Body of pancreas (tissue), 4 donors: ENCODE results near the gene MYH7. TPM values are rescaled to one million over a fixed set of nuclear protein-coding genes. Genes with fewer than 3 reads are reported as not detected.

Experiments used
- ATAC-seq: fragments of 150-250 bp; one replicate; pipeline ENCODE4 v1.9.1; 2016
- DNase-seq, 4 donors: peaks; one replicate each; pipeline ENCODE4 v3.0.0-alpha.2; 2019
- H3K27ac ChIP-seq, 4 donors: fragments of 200-600 bp; sonication (generic); 1 replicate in 3 of 4; 2 replicates in 1 of 4; pipeline versions ENCODE4 v1.5.1 to v1.6.1; 2016 to 2019; ENCODE audit warnings: mild to moderate bottlenecking in 1 of 4, mixed read lengths in 1 of 4, moderate library complexity in 1 of 4
- H3K27me3 ChIP-seq, 2 donors: fragments of 200-600 bp; sonication (generic); one replicate each; pipeline ENCODE4 v1.6.0; 2016; ENCODE audit warnings: mild to moderate bottlenecking in 1 of 2
- H3K36me3 ChIP-seq, 2 donors: fragments of 200-600 bp; sonication (generic); replicated peaks in 1 of 2; 2 replicates each; pipeline ENCODE4 v1.5.1; 2016; ENCODE audit warnings: low read depth in 2 of 2; ENCODE audit not compliant: insufficient read depth in 1 of 2
- H3K4me1 ChIP-seq: fragments of 200-600 bp; sonication (generic); one replicate; pipeline ENCODE4 v1.6.0; 2016
- H3K4me3 ChIP-seq, 2 donors: fragments of 200-600 bp; sonication (generic); 1 replicate in 1 of 2; 2 replicates in 1 of 2; pipeline ENCODE4 v1.5.1; 2016 to 2019
- H3K9me3 ChIP-seq, 3 donors: fragments of 200-600 bp; sonication (generic); 1 replicate in 2 of 3; 2 replicates in 1 of 3; pipeline ENCODE4 v1.5.1; 2016
- POLR2A ChIP-seq, 3 donors: fragments of 450-650 bp; IDR thresholded peaks; one replicate each; pipeline ENCODE4 v1.6.1; 2016; ENCODE audit warnings: antibody characterized with exemption in 3 of 3, mild to moderate bottlenecking in 2 of 3
- WGBS, 2 donors: methylation state at CpG; one replicate each; pipeline ENCODE4 v1.1.5; 2017; 5-methylcytosine and 5-hydroxymethylcytosine counted together
- intact Hi-C: fragments of 100-400 bp; cut with DNase I; formaldehyde crosslinking; loops from one replicate; pipeline ENCODE4 v1.15.1; 2023
- total RNA-seq, 2 donors: library from RNA; depleted of rRNA; stranded (reverse); fragments of >200 nt; gene quantifications; one replicate each; pipeline ENCODE4 v1.1.0, GENCODE V29; 2016
- TF ChIP-seq, protein P1 (sequence below), 7 experiments: fragments of 450-650 bp in 4 of 7; fragments of 200-600 bp in 3 of 7; sonication (generic) in 3 of 7; IDR thresholded peaks; one replicate each; pipeline ENCODE4 v1.5.1; 2016 to 2019; ENCODE audit warnings: antibody characterized with exemption in 7 of 7

The MYH7 gene
- total RNA-seq, 2 donors from 2014 or later: 0.52 to 2.0 TPM

DNA sequence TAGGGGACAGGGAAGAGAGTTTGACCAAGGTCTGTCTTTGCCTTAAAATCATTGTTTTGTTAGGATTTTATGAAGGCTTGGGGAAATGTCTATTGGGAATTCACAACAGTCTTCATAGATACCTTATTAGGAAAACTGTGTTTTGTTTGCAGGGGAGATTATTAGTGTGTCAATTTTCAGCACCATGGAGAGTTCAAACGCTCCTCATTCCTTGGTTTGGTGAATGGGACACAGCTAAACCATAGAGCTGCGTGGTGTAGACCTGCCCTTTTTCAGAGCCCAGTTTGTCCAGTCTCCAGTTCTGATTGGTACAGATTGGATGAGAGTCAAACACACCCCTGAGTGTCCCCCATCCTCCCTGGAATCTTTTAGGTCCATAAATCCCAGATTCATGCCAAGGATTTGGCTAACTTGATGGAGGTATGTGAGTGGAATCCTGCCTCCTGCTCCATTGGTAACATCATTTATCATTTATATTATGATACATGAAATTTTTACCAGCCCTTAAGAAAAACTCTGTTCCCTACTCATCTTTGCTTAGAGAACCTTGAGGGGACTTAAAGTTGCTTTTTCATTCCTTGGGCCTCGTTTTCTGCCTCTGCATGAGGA is 46.0 kb upstream of the MYH7 start:
- ATAC-seq: no peak
- H3K4me1 ChIP-seq: no peaks in the 10 kb centered on the region
- no peak overlapping the region for H3K27ac ChIP-seq
- peaks cover 1 to 13% of the 10 kb centered on the region in 2 donors for H3K36me3 ChIP-seq
- no peak for TF ChIP-seq POLR2A (IDR thresholded peaks at IDR 0.05)
- TF ChIP-seq, protein P1, sequence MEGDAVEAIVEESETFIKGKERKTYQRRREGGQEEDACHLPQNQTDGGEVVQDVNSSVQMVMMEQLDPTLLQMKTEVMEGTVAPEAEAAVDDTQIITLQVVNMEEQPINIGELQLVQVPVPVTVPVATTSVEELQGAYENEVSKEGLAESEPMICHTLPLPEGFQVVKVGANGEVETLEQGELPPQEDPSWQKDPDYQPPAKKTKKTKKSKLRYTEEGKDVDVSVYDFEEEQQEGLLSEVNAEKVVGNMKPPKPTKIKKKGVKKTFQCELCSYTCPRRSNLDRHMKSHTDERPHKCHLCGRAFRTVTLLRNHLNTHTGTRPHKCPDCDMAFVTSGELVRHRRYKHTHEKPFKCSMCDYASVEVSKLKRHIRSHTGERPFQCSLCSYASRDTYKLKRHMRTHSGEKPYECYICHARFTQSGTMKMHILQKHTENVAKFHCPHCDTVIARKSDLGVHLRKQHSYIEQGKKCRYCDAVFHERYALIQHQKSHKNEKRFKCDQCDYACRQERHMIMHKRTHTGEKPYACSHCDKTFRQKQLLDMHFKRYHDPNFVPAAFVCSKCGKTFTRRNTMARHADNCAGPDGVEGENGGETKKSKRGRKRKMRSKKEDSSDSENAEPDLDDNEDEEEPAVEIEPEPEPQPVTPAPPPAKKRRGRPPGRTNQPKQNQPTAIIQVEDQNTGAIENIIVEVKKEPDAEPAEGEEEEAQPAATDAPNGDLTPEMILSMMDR (IDR thresholded peaks at IDR 0.05): no peak
- WGBS, 2 donors: 71 to 87% methylated on average over 3 of the region's 3 CpGs
- intact Hi-C loops: loop anchor here (5.0 kb wide), 1 partner anchor 81 kb away; no protein-coding TSS in a partner anchor
- no peaks in the 10 kb centered on the region for H3K27me3 ChIP-seq
- no peak overlapping the region for H3K4me3 ChIP-seq
- DNase-seq: no peak
- no peaks in the 10 kb centered on the region for H3K9me3 ChIP-seq

DNA sequence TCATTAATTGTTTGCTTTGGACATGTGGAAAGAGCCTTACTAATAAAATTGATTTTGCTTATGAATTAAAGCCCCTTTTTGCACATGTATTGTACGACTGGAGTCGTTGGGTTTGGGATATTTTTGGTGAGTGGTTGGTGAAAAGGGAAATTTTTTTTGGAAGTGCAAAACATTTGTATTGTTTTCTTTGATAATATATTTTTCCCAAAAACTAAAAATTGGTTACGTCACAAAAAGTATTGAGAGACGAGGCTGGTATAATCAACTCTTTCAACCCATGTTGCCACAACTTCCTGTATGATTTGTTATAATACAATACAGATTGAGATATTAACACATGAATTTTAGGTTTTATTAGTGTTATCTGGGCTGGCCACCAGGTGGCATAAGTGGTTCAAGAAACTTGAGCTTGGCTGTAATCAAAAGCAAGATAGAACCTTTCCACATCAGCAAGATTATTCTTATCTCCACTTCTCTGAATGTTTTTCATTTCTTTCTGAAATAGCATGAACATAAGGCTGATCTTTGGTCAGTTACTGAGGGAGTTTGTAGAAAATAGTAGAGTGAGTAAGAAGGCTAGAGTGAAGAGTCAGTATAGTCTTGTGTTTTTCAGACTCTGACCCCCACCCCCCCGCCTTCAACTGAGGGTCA is 42.8 kb upstream of the MYH7 start:
- Histone ChIP-seq H3K4me3 (no peak overlapping the region), H3K27me3 (no peaks in the 10 kb centered on the region), H3K36me3 (peaks cover 10 to 36% of the 10 kb centered on the region in 2 donors), H3K27ac (no peak overlapping the region), H3K4me1 (no peaks in the 10 kb centered on the region), H3K9me3 (no peaks in the 10 kb centered on the region)
- 16 to 23% methylated on average over 5 of the region's 5 CpGs for WGBS, 2 donors
- intact Hi-C loops: no loop called here
- TF ChIP-seq POLR2A (IDR thresholded peaks at IDR 0.05): no peak
- TF ChIP-seq, protein P1 (IDR thresholded peaks at IDR 0.05): peak; percentile 40 to 80 (median 67)
- DNase-seq (peak; percentile 58 to 74 (median 72)), ATAC-seq (peak; percentile 77)

DNA sequence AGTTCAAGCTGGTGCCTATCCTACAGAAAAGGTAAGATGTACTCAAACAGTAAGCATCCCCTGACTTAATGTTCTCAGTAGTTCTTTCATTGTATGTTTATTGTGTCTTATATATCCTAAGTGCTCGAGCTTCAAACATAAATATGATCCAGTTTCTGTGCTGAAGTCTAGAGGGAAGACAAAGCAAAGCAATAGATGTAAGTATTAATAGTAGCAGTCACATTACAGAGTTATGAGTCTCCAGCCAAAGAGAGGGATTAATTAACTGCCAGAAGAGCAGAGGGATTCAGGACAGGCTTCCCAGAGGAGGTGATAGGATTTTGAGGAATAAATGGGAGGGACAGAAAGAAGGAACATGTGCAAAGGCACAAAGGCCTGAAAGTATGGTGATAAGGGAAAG is 35.5 kb upstream of the MYH7 start:
- Histone ChIP-seq H3K27ac (no peak overlapping the region), H3K27me3 (no peaks in the 10 kb centered on the region), H3K36me3 (peaks cover 3 to 22% of the 10 kb centered on the region in 2 donors), H3K9me3 (no peaks in the 10 kb centered on the region), H3K4me1 (peaks cover 7% of the 10 kb centered on the region), H3K4me3 (no peak overlapping the region)
- DNase-seq: no peak
- intact Hi-C loops: loop anchor here (5.0 kb wide), 1 partner anchor 86 kb away; the partner anchor contains the start of gene THTPA
- no peak for ATAC-seq
- WGBS, 2 donors: 68 to 81% methylated on average over 1 of the region's 1 CpG
- TF ChIP-seq, protein P1 (IDR thresholded peaks at IDR 0.05): no peak
- no peak for TF ChIP-seq POLR2A (IDR thresholded peaks at IDR 0.05)

DNA sequence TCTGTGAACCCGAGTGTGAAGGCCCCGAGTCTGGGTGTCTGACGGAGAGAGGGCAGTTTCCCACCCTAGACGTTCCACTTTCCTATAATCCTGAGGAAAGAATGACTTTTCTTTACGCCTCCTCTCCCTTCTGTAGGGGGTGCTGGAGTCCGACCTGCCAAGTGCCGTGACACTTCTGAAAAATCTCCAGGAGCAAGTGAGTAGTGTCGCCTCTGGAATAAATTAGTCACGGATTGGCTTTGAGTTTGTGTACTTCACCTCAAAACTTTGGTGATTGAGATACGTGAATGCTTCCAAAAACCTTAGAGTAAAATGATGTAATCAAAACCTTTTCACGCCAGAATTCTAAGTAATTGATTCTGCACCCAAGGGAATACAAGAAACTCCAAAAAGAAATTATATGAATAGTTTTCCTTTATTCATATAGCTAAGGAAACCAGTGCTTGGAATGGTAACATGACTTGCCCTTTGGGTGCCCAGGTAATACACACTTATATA is 34.5 kb upstream of the MYH7 start:
- Histone ChIP-seq H3K4me3 (peak overlapping the region; percentile 49 to 92), H3K9me3 (no peaks in the 10 kb centered on the region), H3K27me3 (no peaks in the 10 kb centered on the region), H3K36me3 (peaks cover 0 to 13% of the 10 kb centered on the region in 2 donors), H3K27ac (peak overlapping the region in 3 of 4 donors; percentile 57 to 80 (median 73)), H3K4me1 (peaks cover 7% of the 10 kb centered on the region)
- no peak for TF ChIP-seq POLR2A (IDR thresholded peaks at IDR 0.05)
- WGBS, 2 donors: 1% methylated on average over 10 to 11 of the region's 11 CpGs
- no peak for ATAC-seq
- intact Hi-C loops: loop anchor here (5.0 kb wide), 1 partner anchor 87 kb away; the partner anchor contains the start of gene THTPA
- DNase-seq: no peak

DNA sequence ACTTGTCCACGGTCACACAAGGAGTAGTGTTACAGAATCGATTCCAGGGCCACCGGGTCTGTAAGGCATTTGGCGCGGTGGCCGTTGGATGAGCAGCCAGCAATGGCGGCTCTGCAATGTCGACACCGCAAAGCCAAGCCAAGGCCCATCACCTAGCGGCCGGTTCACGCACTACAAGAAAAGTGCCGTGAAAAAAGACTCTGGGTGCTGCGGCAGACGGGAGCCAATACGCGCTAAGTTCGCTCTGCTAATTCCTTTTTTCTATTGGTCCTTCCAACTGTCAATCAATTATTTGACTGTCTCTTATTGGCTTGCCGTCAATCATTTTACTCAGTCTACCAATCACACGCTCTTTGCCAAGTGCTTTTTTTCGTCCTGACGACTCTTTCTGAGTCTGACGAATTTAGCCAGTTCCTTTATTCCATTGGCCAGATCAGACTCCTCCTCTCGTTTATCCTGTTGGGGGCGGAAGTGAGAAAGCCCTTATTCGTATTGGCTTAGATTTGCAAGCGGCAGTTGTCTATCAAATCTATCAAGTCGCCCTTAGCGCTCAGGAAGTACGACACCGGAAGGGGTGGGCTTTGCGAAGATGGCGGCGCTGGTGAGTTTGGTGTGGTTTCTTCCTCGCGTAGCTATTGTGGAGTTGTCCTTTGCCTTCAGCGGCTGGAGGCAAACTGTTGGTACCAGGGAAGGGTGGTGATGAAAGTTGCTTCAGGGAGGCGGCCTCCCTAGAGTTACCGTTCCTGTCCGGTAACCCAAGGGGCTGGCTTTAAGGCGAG is 33.9 kb upstream of the MYH7 start, which contains the start of gene NGDN:
NGDN (plus strand) TSS at position 577 of the 779 bp plus-strand sequence; CDS start at position 590, 13 bp downstream.
- ATAC-seq (peak; percentile 97), DNase-seq (peak; percentile 95 to 99 (median 96))
- Histone ChIP-seq H3K27me3 (no peaks in the 10 kb centered on the region), H3K9me3 (no peaks in the 10 kb centered on the region), H3K36me3 (peaks cover 0 to 8% of the 10 kb centered on the region in 2 donors), H3K27ac (peak within 1 kb of the TSS; percentile 22 to 80 (median 66)), H3K4me1 (peaks cover 7% of the 10 kb centered on the region), H3K4me3 (peak within 1 kb of the TSS; percentile 49 to 92)
- 1 to 3% methylated on average over 37 to 41 of the region's 41 CpGs for WGBS, 2 donors
- peak in 2 of 3 donors; percentile 83 to 85 for TF ChIP-seq POLR2A (IDR thresholded peaks at IDR 0.05)
- TF ChIP-seq, protein P1 (IDR thresholded peaks at IDR 0.05): peak; percentile 80 to 97 (median 95)
- intact Hi-C loops: no loop called here
